Measurements from ENCODE around the gene CLDN7.

The CLDN7 gene

DNA sequence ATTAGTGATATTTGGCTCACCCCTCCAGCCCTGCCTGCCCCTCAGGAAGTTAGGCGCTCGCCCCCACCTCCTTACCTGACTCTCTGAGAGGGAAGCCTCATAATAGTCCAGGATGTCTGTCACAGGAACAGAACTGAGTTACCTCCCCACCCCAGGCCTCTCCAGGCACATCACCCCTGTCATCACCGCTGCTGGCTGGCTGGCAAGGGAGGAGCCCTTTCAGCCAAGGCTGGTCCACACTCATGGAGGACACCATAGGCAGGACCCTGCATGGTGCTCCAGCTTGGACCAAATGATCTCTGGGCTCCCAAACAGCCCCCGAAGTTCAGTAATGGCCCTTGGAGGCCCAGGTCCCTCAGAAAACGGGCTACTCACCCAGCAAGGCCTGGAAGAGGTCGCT is 44.1 kb downstream of the CLDN7 start:
- DNase-seq: no peak

DNA sequence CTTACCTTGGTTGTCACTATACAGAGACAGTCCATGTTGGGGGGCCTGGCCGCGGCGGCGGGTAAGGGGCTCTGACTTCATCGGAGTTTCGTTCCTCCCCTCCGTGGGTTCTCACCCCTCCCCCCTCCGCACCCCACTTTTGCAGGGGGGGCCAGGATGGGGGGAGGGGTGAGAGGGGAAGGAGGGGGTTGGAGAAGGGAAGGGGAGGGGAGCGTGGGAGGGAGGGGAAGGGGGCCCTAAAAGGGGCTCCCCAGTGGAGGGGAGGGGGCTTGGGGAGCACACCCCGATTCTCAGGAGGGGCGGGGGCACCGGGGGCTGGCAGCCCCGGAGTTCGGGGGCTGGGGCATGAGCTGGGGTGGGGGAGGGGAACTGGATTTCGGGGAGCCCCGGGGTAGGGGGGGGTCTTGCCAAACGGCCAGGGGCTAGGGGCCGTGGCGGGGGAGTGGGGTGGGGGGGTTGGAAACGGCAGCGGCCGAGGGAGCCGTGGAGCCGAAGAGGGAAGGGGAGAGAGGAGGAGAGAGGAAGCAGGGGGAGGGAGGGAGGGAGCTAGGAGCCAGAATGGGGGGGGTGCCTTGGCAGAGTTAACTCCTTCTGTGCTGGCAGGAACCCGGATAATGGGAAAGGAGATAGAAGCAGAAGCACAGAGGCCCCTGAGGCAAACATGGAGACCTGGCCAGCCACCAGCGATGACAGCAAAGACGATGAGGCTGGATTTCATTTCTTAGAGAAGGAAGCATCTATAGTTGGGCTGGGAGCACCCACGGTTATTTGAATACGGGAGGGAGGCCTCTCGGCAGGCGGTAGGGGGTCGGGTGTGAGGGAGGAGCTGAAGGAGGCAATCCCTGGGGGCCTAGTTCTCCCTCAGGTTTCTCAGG is 44.9 kb downstream of the CLDN7 start:
- no peak for DNase-seq

DNA sequence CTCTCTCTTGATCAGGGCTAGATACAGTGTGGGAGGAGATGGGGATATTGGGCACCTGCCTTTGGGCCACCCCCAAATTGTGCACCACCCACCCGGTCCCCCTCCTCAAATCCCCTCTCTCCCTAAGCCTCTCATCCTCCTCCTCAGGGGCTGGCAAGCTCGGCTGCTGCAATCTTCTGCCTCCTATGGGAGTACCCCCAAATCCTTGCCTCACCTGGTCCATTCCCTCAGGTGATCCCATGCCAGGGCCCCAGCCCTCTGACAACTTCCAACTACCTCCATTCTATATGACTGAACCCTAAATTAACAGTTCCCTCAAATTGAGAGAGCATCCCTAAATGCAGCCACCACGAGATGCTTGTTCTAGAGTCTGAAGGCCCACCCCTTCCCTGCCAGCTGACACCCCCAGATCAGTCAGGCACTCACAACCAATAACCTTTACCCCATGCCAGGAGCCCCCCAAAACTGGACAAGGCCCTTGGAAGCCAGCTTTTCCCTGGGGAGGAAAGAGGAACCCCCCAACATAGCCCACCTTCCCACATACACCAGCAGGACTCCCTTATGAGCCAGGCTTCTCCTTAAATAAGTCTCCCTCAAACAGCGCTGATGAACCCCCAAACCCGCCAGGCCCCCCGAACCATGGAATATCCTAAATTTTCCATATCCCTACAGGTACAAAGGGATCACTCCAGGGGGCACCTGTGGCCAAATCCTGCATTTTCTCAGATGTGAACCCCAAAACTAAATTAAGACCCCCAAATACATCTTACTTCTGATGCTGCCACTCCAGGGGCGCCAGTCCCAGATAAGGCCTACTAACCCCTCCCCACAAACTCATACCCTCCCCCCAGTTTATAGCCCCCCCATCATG is 45.8 kb downstream of the CLDN7 start:
- DNase-seq: no peak

DNA sequence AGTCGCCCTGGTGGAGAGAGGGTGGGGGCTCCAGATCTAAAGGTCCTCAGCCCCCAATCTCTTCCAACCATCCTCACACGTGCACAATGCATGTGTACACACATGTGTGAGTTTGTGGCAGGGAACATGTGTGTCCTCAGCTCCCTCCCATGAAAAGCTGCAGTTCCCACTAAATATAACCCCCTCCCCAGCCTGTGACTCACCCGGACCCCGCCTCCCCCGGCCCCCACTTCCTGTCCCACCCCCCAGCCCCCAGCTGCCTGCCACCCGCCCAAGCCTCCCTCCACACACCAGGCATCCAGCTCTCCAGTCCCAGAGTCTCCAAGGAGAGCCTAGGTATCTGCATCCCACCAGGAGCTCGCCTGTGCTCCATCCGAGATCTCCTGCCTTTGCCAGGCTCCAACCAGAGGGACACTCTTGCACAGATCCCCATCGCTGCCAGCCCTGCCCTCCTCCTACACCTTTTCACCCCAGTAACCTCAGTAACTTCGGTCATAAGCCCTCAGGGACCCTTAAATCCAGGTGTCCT is 46.6 kb downstream of the CLDN7 start:
- no peak for DNase-seq

DNA sequence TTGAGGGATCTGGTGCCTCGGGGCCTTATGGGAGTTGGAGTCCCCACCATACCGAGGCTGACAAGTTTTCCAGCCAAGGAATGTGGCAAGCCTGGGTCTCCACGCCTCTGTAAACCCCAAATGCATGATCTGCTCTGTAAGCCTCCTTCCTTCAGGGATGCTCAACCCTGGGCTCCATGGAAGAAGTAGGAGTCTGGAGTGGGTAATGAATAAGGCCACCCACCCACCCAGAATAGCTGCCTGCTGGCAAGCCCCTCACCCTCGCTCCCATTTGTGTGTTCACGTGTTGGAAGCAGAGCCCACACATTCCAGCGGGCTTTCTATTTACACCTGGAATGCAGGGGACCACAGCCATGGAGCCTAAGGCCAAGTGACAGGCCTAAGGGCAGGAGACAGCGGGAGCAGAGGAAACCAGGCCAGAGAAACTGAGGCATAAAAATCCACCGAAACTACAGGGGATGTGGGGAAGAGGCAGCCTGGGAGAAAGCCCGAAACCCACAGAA is 47.1 kb downstream of the CLDN7 start:
- no peak for DNase-seq

DNA sequence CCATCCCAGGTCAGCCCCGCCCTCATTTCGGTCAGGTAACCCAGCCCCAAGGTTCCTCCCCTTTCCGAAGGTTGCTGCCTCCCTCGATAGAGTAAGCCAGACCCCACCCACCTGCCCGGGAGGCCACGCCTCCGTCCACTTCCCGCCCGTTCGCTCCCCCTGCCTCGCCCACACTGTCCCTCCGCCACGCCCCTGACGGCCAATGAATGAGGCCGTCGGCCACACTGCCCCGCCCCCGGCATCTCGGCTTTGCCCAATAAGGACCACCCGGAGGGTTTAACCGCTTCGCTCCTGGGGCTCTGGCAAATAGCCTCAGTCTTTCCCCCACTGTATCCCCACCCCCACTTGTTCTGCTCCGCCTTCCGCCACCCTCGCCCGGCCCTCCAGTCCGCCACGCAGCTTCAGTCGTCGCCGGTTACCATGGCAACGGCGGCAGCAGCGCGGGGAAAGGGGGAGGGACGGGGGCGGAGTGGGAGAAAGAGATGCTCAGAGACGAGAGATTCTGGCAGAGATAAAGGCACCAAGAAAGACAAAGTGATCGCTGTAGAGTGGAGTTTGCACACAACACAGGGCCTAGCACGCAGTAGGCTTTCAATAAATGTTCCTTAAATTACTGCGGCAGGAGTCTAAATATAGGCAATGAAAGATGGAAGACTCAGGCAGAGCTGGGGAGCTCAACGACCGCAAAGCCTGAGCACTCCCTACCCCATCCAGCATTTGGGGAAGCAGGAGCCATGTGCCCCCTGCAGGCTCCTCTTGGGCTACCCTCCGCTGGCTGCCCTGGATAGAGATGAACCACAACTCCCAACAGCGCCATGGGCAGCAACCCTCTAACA is 47.8 kb downstream of the CLDN7 start:
- DNase-seq: peak; percentile 99

DNA sequence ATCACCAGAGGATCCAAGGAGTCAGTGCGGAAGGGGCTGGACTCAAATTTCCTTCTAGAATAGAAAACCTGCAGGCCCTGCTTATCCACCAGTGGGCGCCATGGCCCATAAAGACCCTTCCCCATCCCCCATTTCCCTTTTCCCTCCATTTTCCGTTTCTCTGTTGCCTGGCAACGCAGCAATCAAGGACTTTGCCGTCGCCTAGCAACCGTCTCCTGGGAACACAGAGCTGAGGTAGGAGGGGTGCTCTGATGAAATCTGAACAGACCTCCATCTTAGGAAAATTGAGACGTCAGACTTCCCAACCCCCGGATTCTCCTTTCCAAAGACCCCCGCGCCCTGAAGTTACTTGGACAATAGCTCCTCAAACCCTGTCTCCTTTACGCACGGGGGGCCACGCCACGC is 48.4 kb downstream of the CLDN7 start:
- peak; percentile 88 for DNase-seq

DNA sequence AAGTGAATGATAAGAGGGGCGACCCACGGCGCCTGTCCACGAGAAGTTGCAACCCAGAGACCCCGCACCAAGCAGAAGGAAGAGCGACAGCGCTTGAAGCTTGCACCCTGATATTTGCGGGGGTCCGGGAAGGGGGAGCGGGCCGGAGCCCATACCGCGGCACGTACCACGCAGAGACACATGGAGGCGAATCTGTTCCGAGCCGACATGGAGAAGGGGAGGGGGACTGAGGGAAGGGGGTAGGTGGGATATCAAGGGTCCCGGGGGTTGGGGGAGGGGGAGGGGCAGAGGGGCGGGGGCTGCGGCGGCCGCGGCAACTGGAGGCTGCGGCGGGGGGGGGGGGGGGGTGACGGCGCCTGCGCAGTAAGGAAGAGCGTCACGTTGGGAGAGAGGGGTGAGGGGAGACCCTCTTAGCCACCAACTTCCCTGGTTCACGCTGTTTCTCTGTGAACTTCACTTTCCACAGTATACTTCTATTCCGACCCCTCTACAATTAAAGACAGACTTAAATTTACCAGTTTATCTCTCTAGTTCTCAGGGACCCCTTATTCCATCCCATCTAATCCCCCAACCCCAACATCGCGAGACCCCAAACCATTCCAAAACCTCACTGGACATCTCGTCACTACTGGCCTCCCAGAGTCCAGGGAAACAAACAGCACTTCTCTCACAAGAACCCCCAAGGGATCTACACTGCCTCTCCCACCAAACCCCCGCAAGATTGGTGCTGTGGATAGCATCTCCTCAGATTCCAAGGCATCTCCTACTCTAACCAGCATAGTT is 50.6 kb downstream of the CLDN7 start:
- DNase-seq: no peak

Data from activated effector memory CD4-positive, alpha-beta T cell treated with anti-CD3 and anti-CD28 coated beads, Interleukin-2, amount 50 U/mL, for 16 hours (primary cell).